RKO (cell line): Measurements from ENCODE around the gene COL1A2.

Experiments used
- DNase-seq: peaks from one replicate; pipeline ENCODE4 v3.0.0-alpha.2; 2016; ENCODE audit warnings: low spot score

COL1A2 gene

GRCh38 chr7:94394437-94395140 lies at the start of gene COL1A2:
Gene COL1A2 (plus strand): TSS chr7:94394895. CDS start chr7:94395032, 137 bp downstream.
- no peak for DNase-seq

DNA sequence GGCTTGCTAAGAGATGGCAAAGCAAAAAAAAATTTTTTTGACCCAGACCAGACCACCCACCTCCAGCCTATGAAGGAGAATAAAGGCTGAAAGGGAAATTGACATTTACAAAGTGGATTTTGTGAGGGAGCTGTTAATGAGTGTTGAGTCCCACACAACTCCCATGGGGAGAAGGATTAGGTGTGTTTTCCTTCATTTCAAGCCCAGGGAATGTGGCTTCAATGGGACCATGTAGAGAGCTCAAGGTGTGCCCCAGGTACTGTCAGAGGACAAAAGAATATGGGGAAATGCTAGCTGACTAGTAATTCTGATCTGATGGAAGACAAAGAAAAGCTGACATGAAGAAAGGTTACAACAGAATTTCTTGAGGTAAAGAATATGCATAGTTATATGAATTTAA lies 48.8 kb upstream of the COL1A2 start:
- no peak for DNase-seq

GRCh38 chr7:94348142-94348541 lies 46.6 kb upstream of the COL1A2 start:
- no peak for DNase-seq

GRCh38 chr7:94350734-94351133 lies 44.0 kb upstream of the COL1A2 start:
- DNase-seq, result no peak

- DNase-seq, result no peak
These were observed 43.0 kb upstream of the COL1A2 start for GRCh38 chr7:94351703-94352102.

- DNase-seq, result no peak
These were observed 41.8 kb upstream of the COL1A2 start for GRCh38 chr7:94352887-94353286.

DNA sequence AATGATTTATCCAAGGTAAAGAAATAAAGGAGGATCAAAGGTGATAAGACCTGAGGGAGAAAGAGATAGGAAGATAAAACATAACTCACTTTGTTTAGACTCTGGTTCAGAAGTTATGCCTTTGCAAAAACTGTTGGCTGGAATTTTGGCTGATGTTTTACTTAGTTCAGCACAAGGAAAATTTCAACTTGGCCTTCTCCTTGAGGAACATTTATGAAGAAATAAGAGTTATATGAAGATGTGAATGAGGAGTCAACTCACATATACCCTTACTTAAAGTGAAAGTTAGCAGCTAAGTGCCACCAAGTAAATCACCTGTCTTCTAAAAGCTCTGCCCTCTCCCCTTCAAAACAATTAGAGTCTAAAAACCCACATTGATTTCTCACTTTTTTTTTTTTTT lies 39.7 kb upstream of the COL1A2 start:
- DNase-seq, result no peak

- no peak for DNase-seq
These were observed 39.2 kb upstream of the COL1A2 start for GRCh38 chr7:94355454-94355853.

DNA sequence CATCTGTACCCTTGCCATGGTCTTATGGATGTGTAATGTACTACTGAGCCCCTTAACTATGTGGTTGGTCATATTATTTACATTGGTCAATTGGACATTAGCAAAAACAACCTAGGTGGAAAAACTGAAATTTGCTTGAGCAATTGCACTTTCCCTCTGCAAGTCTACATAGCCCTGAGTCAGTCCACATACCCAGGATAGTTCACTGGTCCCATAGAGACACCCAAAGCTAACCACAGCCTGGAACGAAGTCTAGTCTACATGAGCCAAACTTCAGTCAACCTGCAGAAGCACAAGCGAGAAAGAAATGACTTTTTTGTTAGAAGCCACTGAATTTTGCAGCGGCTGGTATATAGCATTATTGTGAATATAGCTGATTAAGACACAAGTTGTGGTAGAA lies 37.6 kb upstream of the COL1A2 start:
- DNase-seq, result no peak

GRCh38 chr7:94360926-94361325 lies 33.8 kb upstream of the COL1A2 start:
- DNase-seq, result no peak

DNA sequence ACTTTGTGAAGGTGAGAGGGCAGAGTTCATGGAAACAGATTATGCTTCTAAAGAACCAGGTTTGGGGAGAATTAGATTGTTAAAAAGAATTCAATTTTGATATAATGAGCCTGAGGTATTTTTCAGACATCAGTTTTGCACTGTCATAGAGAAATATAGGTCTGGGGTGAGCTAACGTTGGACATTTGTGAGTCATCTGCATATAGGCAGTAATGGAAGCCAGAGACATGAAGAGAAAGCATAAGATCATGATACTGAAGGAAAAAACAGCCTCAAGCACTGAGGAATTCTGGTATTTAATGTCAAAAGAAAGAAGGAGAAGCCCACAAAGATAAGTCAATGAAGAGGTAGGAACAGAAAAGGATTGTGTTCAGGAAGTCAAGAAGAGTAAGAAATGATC lies 32.4 kb upstream of the COL1A2 start:
- DNase-seq, result no peak

DNA sequence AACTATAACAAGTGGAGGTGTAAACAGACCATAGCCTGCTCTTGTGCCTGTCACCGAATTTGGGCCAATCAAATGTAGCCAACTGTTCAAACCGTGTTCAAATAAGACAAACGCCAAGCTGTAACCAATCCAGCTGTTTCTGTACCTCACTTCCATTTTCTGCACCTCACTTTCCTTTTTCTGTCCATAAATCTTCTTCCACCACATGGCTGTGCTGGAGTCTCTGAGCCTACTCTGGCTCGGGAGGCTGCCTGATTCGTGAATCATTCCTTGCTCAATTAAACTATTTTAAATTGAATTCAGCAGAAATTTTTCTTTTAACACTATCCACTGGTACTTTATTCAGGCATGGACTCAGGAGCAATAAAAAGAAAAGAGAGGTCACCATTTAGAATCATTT lies 29.9 kb upstream of the COL1A2 start:
- DNase-seq, result no peak

- no peak for DNase-seq
These were observed 28.5 kb upstream of the COL1A2 start for GRCh38 chr7:94366163-94366562.

DNA sequence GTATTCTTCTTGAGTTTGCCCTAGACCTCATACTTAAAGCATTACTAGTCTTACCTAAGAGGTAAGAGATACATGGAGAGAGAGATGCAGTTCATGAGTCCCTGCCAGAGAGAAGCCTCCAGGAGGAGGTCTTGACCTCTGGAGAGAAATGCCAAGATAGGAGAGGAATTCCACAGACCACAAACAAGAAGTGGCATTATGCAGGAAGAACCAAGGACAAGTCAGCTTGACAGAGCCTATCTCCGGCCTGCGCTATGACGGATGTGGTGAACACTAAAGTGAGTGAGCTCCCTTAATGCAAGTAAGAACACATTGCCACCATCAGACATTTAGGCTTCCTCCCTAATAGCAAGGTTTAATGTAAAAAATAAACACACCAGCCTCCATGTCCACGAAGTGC lies 27.9 kb upstream of the COL1A2 start:
- no peak for DNase-seq

GRCh38 chr7:94367949-94368348 lies 26.7 kb upstream of the COL1A2 start:
- DNase-seq, result no peak

GRCh38 chr7:94368371-94368791 lies 26.3 kb upstream of the COL1A2 start:
- DNase-seq, result no peak

DNA sequence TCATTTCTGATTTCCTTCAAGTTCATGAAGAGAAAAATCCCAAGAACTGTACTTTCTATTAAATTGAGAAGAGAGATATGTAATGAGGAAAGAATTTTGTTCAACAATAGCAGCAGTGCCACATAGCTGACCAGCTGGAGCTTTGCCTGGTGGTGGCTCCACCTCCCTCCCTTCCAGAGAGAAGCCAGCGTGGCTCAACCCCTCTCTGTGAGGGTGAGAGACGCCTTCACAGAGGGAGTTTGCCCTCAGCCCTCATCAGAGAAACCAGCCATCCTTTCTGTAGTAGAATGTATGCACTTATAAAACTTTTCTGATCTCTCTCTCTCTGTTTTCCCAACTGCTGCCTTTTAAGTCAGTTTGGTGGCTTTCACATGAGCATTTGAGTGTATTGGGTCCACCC lies 20.5 kb upstream of the COL1A2 start:
- DNase-seq, result no peak

- DNase-seq, result no peak
These were observed 19.8 kb upstream of the COL1A2 start for GRCh38 chr7:94374721-94375566.

DNA sequence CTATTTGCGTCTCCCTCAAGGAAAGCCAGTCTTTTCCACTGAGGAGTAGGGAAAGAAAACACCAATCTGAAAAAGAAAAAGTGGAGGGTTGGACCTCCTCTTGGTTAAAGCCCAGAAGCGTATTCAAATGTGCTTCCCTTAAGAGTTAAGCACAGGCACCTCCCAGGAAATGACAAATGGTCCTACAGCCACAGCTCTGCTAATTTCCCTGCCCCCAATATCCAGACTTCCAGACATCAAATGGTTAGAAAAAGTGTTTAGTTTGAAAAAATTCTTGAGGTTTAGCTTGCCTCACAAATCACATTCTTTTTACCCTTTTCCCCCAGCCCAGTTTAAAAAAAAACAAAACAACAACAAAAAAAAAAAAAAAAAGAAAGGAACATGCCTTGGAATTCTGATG lies 19.0 kb upstream of the COL1A2 start:
- no peak for DNase-seq

DNA sequence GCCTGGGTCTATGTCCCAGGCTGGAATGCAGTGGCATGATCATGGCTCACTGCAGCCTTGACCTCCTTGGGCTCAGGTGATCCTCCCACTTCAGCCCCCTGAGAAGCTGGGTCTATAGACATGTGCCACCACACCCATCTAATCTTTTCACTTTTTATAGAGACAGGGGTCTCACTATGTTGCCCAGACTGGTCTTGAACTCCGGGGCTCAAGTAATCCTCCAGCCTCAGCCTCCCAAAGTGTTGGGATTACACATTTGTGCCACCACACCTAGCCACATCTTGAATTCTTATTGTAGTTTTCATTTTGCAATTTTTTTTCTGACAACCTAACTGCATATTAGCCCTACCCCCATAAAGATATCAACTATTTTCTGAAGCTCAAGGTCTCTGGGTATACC lies 18.4 kb upstream of the COL1A2 start:
- no peak for DNase-seq

DNA sequence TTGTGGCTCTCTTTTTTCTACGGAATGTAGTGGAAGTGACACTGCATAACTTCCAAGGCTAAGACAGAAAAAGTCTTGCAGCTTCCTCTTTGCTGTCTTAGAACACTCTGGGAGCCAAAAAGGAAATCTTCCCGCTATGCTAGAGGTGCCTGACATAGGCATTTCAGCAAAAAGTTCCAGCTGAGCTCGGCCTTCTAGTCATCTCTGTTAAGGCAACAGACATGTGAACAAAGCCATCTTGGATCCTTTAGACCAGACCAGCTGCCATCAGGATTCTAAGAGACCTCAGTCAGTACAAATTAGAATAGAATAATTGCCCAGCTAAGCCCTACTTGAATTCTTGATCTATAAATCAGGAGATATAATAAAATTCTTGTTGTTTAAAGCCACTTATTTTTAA lies 16.3 kb upstream of the COL1A2 start:
- no peak for DNase-seq

GRCh38 chr7:94380264-94380663 lies 14.4 kb upstream of the COL1A2 start:
- no peak for DNase-seq

- DNase-seq, result no peak
These were observed 12.6 kb upstream of the COL1A2 start for GRCh38 chr7:94382132-94382531.

DNA sequence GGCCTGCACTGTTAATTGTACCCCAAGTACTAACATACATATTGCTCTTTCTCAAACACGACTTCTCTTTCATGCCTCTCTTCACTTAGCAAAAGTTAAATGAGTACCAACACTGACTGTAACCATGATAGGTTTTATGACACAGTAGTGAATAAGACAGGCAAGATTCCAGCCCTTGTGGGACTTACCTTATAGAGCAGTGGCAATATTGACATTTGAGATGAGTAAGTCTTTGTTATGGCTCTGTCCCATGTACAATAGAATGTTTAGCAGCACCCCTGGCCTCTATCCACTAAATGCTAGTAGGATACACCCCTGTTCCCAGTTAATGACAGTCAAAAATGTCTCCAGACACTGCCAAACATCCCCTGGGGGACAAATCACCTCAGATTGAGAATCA lies 11.9 kb upstream of the COL1A2 start:
- DNase-seq, result peak; percentile 40
